H1 (cell line): ENCODE results near the gene TGFBI. TPM values are rescaled to one million over a fixed set of nuclear protein-coding genes. Genes with fewer than 3 reads are reported as not detected.

ENCODE experiments used
- NRF1 ChIP-seq: IDR thresholded peaks from 2 replicates; pipeline ENCODE4 v1.6.1; 2011; ENCODE audit warnings: mild to moderate bottlenecking, low read depth, low read length, improper control_type of control experiment
- PHF8 ChIP-seq: fragments of 200-600 bp; sonication (generic); conservative IDR thresholded peaks from 2 replicates; pipeline ENCODE4 v1.7.1; 2012; ENCODE audit warnings: low read depth, mild to moderate bottlenecking, inconsistent platforms, low read length, moderate library complexity
- RAD21 ChIP-seq, 2 experiments: IDR thresholded peaks in 1 of 2; conservative IDR thresholded peaks in 1 of 2; 2 replicates each; pipeline ENCODE4 v1.6.1; 2011; ENCODE audit warnings: low read depth in 2 of 2, low read length in 2 of 2, improper control_type of control experiment in 1 of 2, inconsistent platforms in 1 of 2, mild to moderate bottlenecking in 1 of 2, moderate library complexity in 1 of 2
- polyA plus RNA-seq, 7 experiments: library from polyadenylated mRNA; depleted of rRNA in 3 of 7; stranded (reverse) in 5 of 7; unstranded in 2 of 7; fragments of >200 nt in 5 of 7; fragments of 200-250 nt in 2 of 7; gene quantifications; 1 replicate in 5 of 7; 2 replicates in 1 of 7; 4 replicates in 1 of 7; pipeline versions ENCODE4 v1.2.1 to v1.2.3, GENCODE V29; 2011 to 2013; ENCODE audit warnings: missing spikeins in 2 of 7, mixed read lengths in 2 of 7
- total RNA-seq: library from RNA; stranded (reverse); fragmentation: NEBNext Ultra II Directional; extraction: Animal tissue kit (Norgen Biotek cat#: 25700); gene quantifications from 2 replicates; pipeline ENCODE4 v1.2.1, GENCODE V29; 2021

The TGFBI gene
- total and polyA plus RNA-seq, 2 of the 8 experiments (the other 6 are each of a cell fraction or from before 2014, with no cell fraction given): 6.0 to 8.5 TPM

- TF ChIP-seq RAD21 (IDR thresholded peaks at IDR 0.05 in 1 of 2, conservative IDR thresholded peaks at IDR 0.05 in 1 of 2; ENCODE audit: low read depth in 2 of 2, low read length in 2 of 2): no peak
- no peak for TF ChIP-seq PHF8
- TF ChIP-seq NRF1: no peak
Observed at GRCh38 chr5:136065588-136065987, 36.8 kb downstream of the TGFBI start (continued).
